Motor neuron (in vitro differentiated cells): ENCODE data around the gene CTDP1. TPM values are rescaled to one million over a fixed set of nuclear protein-coding genes. Genes with fewer than 3 reads are reported as not detected.

ENCODE experiments used
- ATAC-seq, 8 experiments: fragments of 200-7000 bp; cut with Tn5 transposase; replicated peaks in 6 of 8; 2 replicates each; pipeline ENCODE4 v1.8.0; 2021; ENCODE audit warnings: mild to moderate bottlenecking in 8 of 8, moderate library complexity in 8 of 8
- H3K27ac ChIP-seq, 2 donors: fragments of 250-450 bp; sonication (Bioruptor Pico); 2 replicates each; pipeline ENCODE4 v1.9.0; 2021; ENCODE audit warnings: antibody characterized with exemption in 2 of 2, mild to moderate bottlenecking in 2 of 2, moderate library complexity in 1 of 2
- H3K4me1 ChIP-seq, 2 donors: fragments of 250-450 bp; sonication (Bioruptor Pico); replicated peaks in 1 of 2; 2 replicates each; pipeline ENCODE4 v1.6.1; 2021; ENCODE audit warnings: antibody characterized with exemption in 2 of 2, mild to moderate bottlenecking in 2 of 2, moderate library complexity in 1 of 2
- H3K4me3 ChIP-seq, 5 donors: fragments of 250-450 bp; sonication (Bioruptor Pico); 2 replicates each; pipeline ENCODE4 v1.9.0; 2021; ENCODE audit warnings: antibody characterized with exemption in 5 of 5, mild to moderate bottlenecking in 5 of 5, moderate library complexity in 4 of 5
- WGBS, 10 experiments: fragments of 450-650 bp; shearing (Covaris generic); methylation state at CpG; one replicate each; pipeline ENCODE4 v1.0.0; 2022; 5-methylcytosine and 5-hydroxymethylcytosine counted together
- in situ Hi-C, 9 experiments: fragments of 400-800 bp; cut with MboI; loops; one replicate each; pipeline ENCODE4 v1.15.0; 2021; ENCODE audit warnings: low sequenced_read_pairs in 9 of 9, low pct_unique_long_range_greater_than_20kb in 2 of 9; ENCODE audit not compliant: unreplicated experiment in 9 of 9
- total RNA-seq, 8 experiments: library from RNA; unstranded; fragments of 300-600 nt; gene quantifications; 2 replicates each; pipeline versions ENCODE4 v1.2.3 to v1.2.4, GENCODE V29; 2022

Gene CTDP1
- total RNA-seq, 8 experiments from 2014 or later: 9.5 to 21.8 (median 14.8) TPM

DNA sequence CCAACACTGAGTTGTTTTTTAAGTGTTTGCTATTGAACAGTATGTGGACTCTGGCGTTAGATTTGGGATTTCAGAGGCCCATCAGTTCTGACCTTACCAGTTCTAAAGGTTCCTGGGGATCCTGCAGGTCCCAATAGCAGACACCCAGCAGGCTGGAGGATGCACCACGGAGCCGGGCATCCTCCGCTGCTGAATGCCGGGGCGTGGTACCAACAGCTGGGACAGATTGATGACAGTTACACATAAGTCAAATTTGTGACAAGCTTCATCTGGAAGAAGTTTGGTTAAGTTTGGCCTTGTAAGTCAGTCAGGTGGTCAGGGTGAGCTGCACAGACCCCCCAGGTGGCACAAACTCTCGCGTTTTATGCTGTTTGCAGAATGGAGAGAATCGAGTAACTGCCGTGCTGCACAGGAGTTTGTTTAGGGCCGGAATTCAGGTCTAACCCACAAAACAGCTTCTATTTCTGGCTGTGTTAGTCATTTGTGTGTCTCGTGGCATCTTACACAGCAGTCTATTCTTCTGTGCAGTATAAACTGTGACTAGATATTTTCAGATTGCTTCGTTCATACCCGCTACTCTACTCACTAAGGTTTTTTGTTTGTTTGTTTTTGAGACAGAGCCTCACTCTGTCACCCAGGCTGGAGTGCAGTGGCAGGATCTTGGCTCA is 19.2 kb downstream of the CTDP1 start:
- in situ Hi-C loops: no loop called here
- Histone ChIP-seq H3K4me1 (no peaks in the 10 kb centered on the region), H3K27ac (no peak overlapping the region), H3K4me3 (no peak overlapping the region)
- WGBS, 10 experiments: 67 to 100% (median 87%) methylated on average over 1 to 6 of the region's 14 CpGs; no CpG with 5 or more reads in 1 of the 10 experiments
- peak in 1 of 8 experiments; percentile 23 for ATAC-seq

DNA sequence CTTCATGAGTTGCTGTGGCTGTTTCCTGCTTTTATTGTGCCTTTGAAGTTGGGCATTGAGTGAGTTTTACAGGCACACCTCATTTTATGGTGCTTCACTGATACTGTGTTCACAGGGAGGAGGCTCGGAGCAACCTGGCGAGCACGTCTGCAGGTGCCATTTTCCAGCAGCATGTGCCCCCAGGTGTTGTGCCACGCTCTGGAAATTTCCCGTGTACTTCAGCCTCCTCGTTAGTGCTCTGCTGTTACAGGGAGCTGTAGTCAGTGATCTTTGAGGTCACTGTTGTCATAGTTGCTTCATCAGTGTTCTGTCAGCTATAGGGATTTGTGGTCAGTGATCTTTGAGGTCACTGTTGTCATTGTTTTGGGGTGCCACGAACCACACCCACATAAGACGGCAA is 20.1 kb downstream of the CTDP1 start:
- in situ Hi-C loops: no loop called here
- ATAC-seq: no peak
- no peaks in the 10 kb centered on the region for H3K4me1 ChIP-seq
- WGBS, 10 experiments: 94 to 100% (median 100%) methylated on average over 2 to 7 of the region's 8 CpGs; no CpG with 5 or more reads in 5 of the 10 experiments
- no peak overlapping the region for H3K4me3 ChIP-seq
- no peak overlapping the region for H3K27ac ChIP-seq

DNA sequence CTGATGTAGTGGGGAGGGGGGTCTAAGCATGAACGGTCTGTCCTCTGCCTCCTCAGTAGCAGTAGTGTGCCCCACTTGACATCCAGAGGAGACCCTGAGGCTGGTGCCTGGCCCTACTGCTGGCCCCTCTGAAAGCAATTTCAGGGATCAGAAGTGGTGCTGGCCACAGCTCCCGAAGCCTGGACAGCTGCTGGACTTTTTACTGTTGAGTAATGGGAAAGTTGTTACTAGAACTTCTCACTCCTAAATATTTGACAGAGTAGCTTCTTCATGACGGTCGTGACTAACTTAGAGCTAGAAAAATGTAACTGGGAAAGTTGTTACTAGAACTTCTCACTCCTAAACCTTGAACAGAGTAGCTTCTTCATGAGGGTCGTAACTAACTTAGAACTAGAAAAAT is 23.3 kb downstream of the CTDP1 start:
- ATAC-seq: no peak
- no peak overlapping the region for H3K4me3 ChIP-seq
- no peak overlapping the region for H3K27ac ChIP-seq
- in situ Hi-C loops: no loop called here
- 85 to 100% (median 100%) methylated on average over 1 to 5 of the region's 5 CpGs; no CpG with 5 or more reads in 1 of the 10 experiments for WGBS, 10 experiments
- H3K4me1 ChIP-seq: no peaks in the 10 kb centered on the region

- H3K4me1 ChIP-seq: no peaks in the 10 kb centered on the region
- in situ Hi-C loops: no loop called here
- H3K27ac ChIP-seq: no peak overlapping the region
- no peak overlapping the region for H3K4me3 ChIP-seq
- WGBS, 10 experiments: 90 to 98% (median 93%) methylated on average over 2 to 18 of the region's 24 CpGs; no CpG with 5 or more reads in 7 of the 10 experiments
- ATAC-seq: no peak
These were observed 25.0 kb downstream of the CTDP1 start for GRCh38 chr18:79704631-79705030.

GRCh38 chr18:79705272-79705671 is 25.7 kb downstream of the CTDP1 start:
- no peak for ATAC-seq
- in situ Hi-C loops: no loop called here
- Histone ChIP-seq H3K4me1 (no peaks in the 10 kb centered on the region), H3K27ac (no peak overlapping the region), H3K4me3 (no peak overlapping the region)
- 80 to 100% (median 94%) methylated on average over 1 to 24 of the region's 28 CpGs; no CpG with 5 or more reads in 3 of the 10 experiments for WGBS, 10 experiments

GRCh38 chr18:79706006-79706405 is 26.4 kb downstream of the CTDP1 start:
- Histone ChIP-seq H3K27ac (no peak overlapping the region), H3K4me1 (no peaks in the 10 kb centered on the region), H3K4me3 (no peak overlapping the region)
- WGBS, 10 experiments: 71 to 83% (median 80%) methylated on average over 1 of the region's 14 CpGs; no CpG with 5 or more reads in 7 of the 10 experiments
- in situ Hi-C loops: no loop called here
- ATAC-seq: no peak

DNA sequence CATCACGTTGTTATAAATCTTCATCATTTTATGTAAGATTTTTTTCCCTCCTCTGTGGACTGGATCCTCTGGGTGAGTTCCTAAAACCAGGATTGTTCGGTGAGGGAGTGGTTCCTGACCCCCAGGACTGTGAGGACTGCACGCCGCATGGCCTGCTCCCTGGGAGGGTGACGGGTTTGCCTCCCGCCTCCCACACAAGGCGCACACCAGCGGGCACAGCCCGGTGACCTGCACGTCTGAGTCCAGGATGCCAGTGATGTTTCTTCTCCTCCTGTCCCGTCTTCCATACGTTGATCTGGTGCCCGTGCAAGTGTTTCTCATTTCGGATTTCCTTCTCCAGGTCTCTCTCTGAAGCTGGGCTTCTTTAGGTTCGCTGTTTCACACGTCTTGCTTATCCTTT is 27.1 kb downstream of the CTDP1 start:
- Histone ChIP-seq H3K4me1 (no peaks in the 10 kb centered on the region), H3K4me3 (no peak overlapping the region), H3K27ac (no peak overlapping the region)
- ATAC-seq: no peak
- in situ Hi-C loops: no loop called here
- 83 to 100% (median 98%) methylated on average over 1 to 8 of the region's 16 CpGs; no CpG with 5 or more reads in 1 of the 10 experiments for WGBS, 10 experiments

DNA sequence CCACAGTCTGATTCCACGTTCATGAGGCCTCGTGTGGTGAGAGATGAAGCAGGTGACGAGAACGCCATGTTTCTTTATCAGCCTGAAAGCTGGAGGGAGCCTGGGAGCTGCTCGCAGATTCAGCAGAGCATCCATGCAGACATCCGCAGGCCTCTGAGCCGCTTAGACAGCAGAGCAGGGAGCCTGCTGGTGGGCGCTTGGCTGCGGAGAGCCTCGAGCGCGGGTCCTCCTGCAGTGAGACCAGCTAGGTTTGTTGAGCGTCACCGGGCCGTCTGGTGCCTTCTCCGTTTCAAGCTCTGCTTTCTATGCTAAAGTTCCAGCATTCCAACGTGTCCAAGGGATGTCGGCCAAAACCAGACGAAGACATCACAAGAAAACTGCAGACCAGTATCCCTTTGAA is 27.6 kb downstream of the CTDP1 start:
- in situ Hi-C loops: no loop called here
- no peak for ATAC-seq
- whole genome bisulfite sequencing, 10 experiments: 80 to 100% (median 92%) methylated on average over 1 to 18 of the region's 19 CpGs; no CpG with 5 or more reads in 3 of the 10 experiments
- Histone ChIP-seq H3K4me1 (no peaks in the 10 kb centered on the region), H3K27ac (no peak overlapping the region), H3K4me3 (no peak overlapping the region)

DNA sequence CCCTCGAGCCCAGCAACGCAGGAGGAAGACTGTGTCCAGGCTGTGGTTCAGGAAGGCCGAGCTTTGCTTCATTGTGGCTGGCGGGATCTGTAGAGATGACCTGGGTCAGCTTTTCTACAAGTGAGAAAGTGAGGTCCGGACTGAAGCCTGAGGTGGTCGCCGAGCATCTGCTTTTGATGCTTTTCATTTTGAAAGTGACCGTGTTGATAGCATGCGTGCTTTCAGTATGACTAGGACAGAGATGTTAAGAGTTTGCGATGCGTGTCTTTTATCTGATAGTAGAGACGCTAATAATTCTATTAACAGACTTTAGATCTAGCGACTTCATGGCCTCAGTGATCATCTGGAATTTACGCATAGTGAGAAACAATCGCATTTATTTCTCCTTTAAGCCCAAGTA is 28.1 kb downstream of the CTDP1 start:
- Histone ChIP-seq H3K4me3 (no peak overlapping the region), H3K27ac (no peak overlapping the region), H3K4me1 (no peaks in the 10 kb centered on the region)
- ATAC-seq: no peak
- 93 to 100% (median 96%) methylated on average over 1 to 15 of the region's 15 CpGs for WGBS, 10 experiments
- in situ Hi-C loops: no loop called here

DNA sequence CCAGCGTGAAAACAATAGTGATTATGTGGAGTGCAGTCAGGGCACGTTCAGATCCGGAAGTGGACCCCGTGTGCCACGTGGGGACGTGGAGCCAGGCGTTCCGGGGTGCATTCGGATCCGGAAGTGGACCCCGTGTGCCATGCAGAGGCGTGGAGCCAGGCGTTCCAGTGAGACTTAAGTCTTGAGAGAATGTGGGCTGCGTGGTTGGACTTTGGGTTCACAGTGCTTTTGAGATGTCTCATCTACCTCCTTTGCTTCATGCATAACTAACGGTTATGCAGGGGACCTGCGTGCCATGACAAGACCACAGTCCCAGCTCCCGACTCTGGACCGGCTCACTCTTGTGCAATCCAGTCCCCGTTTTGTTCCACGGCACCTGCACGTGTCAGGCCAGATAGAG is 28.8 kb downstream of the CTDP1 start:
- in situ Hi-C loops: no loop called here
- no peak for ATAC-seq
- Histone ChIP-seq H3K27ac (no peak overlapping the region), H3K4me3 (no peak overlapping the region), H3K4me1 (no peaks in the 10 kb centered on the region)
- 79 to 97% (median 93%) methylated on average over 3 to 17 of the region's 21 CpGs; no CpG with 5 or more reads in 5 of the 10 experiments for WGBS, 10 experiments

GRCh38 chr18:79712206-79712857 is 32.7 kb downstream of the CTDP1 start:
- H3K27ac ChIP-seq: no peak overlapping the region
- in situ Hi-C loops: no loop called here
- H3K4me1 ChIP-seq: no peaks in the 10 kb centered on the region
- peak in 1 of 8 experiments; percentile 82 for ATAC-seq
- 56 to 100% (median 91%) methylated on average over 1 to 16 of the region's 20 CpGs for WGBS, 10 experiments
- H3K4me3 ChIP-seq: no peak overlapping the region

- WGBS, 10 experiments: 91 to 100% (median 95%) methylated on average over 1 to 11 of the region's 11 CpGs; no CpG with 5 or more reads in 3 of the 10 experiments
- Histone ChIP-seq H3K4me1 (no peaks in the 10 kb centered on the region), H3K4me3 (no peak overlapping the region), H3K27ac (no peak overlapping the region)
- in situ Hi-C loops: no loop called here
- ATAC-seq: no peak
These were observed 33.7 kb downstream of the CTDP1 start for GRCh38 chr18:79713341-79713740.

DNA sequence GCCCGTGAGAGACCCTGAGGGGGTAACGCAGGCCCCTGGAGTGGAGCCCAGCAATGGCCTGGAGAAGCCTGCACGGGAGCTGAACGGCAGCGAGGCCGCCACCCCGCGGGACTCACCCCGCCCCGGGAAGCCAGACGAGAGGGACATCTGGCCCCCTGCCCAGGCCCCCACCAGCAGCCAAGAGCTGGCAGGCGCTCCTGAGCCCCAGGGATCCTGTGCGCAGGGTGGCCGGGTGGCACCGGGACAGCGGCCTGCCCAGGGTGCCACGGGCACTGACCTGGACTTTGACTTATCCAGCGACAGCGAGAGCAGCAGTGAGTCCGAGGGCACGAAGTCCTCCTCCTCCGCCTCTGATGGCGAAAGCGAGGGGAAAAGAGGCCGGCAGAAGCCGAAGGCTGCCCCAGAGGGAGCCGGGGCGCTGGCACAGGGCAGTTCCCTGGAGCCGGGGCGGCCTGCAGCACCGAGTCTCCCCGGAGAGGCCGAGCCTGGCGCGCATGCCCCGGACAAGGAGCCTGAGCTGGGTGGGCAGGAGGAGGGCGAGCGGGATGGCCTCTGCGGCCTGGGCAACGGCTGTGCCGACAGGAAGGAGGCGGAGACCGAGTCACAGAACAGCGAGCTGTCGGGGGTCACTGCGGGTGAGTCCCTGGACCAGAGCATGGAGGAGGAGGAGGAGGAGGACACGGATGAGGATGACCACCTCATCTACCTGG is 35.1 kb downstream of the CTDP1 start:
- Histone ChIP-seq H3K27ac (no peak overlapping the region), H3K4me1 (no peaks in the 10 kb centered on the region), H3K4me3 (no peak overlapping the region)
- in situ Hi-C loops: no loop called here
- peak in 1 of 8 experiments; percentile 67 for ATAC-seq
- WGBS, 10 experiments: 20 to 100% (median 96%) methylated on average over 1 to 20 of the region's 47 CpGs; no CpG with 5 or more reads in 5 of the 10 experiments
